ENCODE data around the gene CASR.

CASR gene

DNA sequence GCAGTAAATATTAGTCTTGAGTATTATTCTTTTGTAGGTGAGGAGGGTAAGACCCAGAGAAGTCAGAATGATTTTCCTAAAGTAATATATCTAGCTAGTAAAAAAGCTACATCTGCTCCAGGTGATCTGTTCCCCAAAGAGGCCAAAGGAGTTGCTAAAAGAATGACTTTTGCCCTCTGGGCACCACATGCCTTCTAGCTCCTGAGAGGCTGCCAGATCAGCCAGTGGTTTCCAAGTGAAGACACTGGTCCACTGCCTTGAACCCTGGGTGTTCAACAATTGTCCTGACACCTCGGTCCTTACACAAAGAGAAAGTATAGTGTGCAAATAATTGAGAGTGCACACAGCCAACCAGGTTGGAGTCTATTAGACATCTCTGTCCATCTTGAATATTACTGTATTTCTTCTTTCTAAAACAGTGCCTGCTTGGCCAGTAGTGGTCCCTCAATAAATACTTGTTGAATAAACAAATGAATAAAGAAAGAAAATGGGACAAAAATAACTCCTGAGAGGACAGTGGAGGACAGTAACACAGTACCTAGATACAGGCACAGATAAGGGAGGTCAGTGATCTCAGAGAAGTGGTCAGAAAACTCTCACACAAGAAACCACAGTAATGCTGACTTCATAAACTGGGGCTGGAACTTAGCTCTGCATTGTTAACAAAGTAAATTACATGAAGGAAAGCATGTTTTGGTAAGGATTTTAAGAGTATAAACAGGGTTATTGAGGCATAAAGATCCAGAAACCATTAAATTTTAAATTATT is 85.0 kb downstream of the CASR start:
- ATAC-seq = no peak
- no peak for TF ChIP-seq ZNF8 (CRISPR knock-in tag; IDR thresholded peaks at IDR 0.05)
- TF ChIP-seq, protein P1, sequence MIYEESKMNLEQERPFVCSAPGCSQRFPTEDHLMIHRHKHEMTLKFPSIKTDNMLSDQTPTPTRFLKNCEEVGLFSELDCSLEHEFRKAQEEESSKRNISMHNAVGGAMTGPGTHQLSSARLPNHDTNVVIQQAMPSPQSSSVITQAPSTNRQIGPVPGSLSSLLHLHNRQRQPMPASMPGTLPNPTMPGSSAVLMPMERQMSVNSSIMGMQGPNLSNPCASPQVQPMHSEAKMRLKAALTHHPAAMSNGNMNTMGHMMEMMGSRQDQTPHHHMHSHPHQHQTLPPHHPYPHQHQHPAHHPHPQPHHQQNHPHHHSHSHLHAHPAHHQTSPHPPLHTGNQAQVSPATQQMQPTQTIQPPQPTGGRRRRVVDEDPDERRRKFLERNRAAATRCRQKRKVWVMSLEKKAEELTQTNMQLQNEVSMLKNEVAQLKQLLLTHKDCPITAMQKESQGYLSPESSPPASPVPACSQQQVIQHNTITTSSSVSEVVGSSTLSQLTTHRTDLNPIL (CRISPR knock-in tag; IDR thresholded peaks at IDR 0.05; ENCODE audit: low read depth) = no peak
- no peak for TF ChIP-seq ARNTL (CRISPR knock-in tag; IDR thresholded peaks at IDR 0.05; ENCODE audit: borderline replicate concordance, low read depth)
- TF ChIP-seq RARB (CRISPR knock-in tag; IDR thresholded peaks at IDR 0.05) = no peak
- TF ChIP-seq, protein P2, sequence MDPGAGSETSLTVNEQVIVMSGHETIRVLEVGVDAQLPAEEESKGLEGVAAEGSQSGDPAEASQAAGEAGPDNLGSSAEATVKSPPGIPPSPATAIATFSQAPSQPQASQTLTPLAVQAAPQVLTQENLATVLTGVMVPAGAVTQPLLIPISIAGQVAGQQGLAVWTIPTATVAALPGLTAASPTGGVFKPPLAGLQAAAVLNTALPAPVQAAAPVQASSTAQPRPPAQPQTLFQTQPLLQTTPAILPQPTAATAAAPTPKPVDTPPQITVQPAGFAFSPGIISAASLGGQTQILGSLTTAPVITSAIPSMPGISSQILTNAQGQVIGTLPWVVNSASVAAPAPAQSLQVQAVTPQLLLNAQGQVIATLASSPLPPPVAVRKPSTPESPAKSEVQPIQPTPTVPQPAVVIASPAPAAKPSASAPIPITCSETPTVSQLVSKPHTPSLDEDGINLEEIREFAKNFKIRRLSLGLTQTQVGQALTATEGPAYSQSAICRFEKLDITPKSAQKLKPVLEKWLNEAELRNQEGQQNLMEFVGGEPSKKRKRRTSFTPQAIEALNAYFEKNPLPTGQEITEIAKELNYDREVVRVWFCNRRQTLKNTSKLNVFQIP (CRISPR knock-in tag; IDR thresholded peaks at IDR 0.05; ENCODE audit: borderline replicate concordance, low read depth) = no peak

DNA sequence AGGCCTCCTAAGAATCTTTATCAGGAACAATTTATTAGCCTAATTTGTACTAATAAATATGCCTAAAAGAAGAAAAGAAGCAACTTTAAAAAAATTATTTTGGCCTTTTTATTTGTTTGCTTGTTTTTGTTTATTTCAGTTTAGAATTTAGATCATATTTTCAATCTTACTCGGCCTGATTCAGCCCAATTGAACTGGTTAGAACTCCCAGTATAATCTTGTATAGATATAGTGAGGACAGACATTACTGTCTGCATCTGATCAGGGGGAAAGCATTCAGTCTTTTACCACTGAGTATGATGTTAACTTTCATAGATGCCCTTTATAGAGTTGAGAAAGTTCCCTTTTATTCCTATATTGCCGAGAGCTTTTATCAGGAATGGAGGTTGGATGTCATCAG is 85.6 kb downstream of the CASR start:
- ATAC-seq = no peak
- TF ChIP-seq ZNF70 (CRISPR knock-in tag; IDR thresholded peaks at IDR 0.05) (no peak), CSDC2 (CRISPR knock-in tag; IDR thresholded peaks at IDR 0.05) (no peak), ISL1 (CRISPR knock-in tag; IDR thresholded peaks at IDR 0.05) (no peak), ESRRG (CRISPR knock-in tag; IDR thresholded peaks at IDR 0.05) (no peak), ZFP3 (CRISPR knock-in tag; IDR thresholded peaks at IDR 0.05) (no peak), TCF4 (CRISPR knock-in tag; IDR thresholded peaks at IDR 0.05; ENCODE audit: borderline replicate concordance) (no peak)
- TF ChIP-seq, protein P1 (CRISPR knock-in tag; IDR thresholded peaks at IDR 0.05; ENCODE audit: low read depth) = no peak
- TF ChIP-seq, protein P3, sequence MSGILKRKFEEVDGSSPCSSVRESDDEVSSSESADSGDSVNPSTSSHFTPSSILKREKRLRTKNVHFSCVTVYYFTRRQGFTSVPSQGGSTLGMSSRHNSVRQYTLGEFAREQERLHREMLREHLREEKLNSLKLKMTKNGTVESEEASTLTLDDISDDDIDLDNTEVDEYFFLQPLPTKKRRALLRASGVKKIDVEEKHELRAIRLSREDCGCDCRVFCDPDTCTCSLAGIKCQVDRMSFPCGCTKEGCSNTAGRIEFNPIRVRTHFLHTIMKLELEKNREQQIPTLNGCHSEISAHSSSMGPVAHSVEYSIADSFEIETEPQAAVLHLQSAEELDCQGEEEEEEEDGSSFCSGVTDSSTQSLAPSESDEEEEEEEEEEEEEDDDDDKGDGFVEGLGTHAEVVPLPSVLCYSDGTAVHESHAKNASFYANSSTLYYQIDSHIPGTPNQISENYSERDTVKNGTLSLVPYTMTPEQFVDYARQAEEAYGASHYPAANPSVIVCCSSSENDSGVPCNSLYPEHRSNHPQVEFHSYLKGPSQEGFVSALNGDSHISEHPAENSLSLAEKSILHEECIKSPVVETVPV (CRISPR knock-in tag; IDR thresholded peaks at IDR 0.05) = no peak
- TF ChIP-seq, protein P4, sequence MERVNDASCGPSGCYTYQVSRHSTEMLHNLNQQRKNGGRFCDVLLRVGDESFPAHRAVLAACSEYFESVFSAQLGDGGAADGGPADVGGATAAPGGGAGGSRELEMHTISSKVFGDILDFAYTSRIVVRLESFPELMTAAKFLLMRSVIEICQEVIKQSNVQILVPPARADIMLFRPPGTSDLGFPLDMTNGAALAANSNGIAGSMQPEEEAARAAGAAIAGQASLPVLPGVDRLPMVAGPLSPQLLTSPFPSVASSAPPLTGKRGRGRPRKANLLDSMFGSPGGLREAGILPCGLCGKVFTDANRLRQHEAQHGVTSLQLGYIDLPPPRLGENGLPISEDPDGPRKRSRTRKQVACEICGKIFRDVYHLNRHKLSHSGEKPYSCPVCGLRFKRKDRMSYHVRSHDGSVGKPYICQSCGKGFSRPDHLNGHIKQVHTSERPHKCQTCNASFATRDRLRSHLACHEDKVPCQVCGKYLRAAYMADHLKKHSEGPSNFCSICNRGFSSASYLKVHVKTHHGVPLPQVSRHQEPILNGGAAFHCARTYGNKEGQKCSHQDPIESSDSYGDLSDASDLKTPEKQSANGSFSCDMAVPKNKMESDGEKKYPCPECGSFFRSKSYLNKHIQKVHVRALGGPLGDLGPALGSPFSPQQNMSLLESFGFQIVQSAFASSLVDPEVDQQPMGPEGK (CRISPR knock-in tag; IDR thresholded peaks at IDR 0.05; ENCODE audit: borderline replicate concordance) = no peak

DNA sequence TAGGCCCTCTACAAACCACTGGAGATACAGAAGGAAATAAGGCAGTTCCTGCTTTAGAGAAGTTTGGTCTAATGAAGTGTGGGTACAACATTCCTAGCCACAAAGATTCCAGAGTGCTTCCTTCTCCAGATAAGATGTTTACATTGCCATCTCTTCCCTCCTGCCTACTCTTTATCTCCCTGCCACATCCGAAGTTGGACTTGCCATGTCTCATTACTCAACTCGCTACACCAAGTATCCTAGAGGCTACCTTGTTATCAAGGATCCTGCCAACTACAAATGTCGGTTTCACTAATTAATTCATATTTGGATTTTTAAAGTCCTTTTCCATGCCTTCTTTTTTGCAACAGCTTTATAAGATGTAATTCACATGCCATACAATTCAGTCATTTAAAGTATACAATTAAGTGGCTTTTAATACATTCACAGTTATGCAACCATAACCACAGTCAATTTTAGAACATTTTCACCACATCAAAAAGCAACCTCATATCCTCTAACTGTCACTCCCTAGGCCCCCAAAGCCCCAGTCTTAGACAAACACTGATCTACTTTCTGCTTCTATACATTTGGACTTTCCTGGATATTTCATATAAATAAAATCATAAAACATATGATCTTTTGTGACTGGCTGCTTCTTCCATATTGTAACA is 87.9 kb downstream of the CASR start:
- ATAC-seq = no peak
- TF ChIP-seq ZNF565 (CRISPR knock-in tag; conservative IDR thresholded peaks at IDR 0.05; ENCODE audit: low read depth) (no peak), ZNF70 (CRISPR knock-in tag; IDR thresholded peaks at IDR 0.05) (no peak), TOX (CRISPR knock-in tag; IDR thresholded peaks at IDR 0.05; ENCODE audit: borderline replicate concordance) (no peak)
- TF ChIP-seq, protein P1 (CRISPR knock-in tag; IDR thresholded peaks at IDR 0.05; ENCODE audit: low read depth) = no peak

DNA sequence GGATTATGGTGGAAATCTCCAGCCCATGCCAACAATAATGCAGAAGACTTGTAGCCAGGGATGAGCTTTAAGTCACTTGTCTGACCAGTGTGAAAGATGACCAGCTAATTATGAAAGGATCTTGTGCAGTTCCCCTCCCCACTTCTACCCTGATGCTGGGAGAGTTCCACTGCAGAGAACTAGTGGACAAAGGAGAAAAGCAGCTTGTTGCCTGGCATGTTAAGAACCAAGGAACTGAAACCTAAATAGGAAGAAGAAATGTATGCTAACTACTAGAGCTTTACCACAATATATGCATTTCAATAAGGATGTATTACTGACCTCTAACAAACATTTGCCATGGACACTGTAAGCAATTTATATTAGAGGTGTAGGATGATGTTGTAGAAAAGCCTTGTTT is 89.4 kb downstream of the CASR start:
- no peak for ATAC-seq
- TF ChIP-seq, protein P4 (CRISPR knock-in tag; IDR thresholded peaks at IDR 0.05; ENCODE audit: borderline replicate concordance) = no peak
- TF ChIP-seq, protein P5, sequence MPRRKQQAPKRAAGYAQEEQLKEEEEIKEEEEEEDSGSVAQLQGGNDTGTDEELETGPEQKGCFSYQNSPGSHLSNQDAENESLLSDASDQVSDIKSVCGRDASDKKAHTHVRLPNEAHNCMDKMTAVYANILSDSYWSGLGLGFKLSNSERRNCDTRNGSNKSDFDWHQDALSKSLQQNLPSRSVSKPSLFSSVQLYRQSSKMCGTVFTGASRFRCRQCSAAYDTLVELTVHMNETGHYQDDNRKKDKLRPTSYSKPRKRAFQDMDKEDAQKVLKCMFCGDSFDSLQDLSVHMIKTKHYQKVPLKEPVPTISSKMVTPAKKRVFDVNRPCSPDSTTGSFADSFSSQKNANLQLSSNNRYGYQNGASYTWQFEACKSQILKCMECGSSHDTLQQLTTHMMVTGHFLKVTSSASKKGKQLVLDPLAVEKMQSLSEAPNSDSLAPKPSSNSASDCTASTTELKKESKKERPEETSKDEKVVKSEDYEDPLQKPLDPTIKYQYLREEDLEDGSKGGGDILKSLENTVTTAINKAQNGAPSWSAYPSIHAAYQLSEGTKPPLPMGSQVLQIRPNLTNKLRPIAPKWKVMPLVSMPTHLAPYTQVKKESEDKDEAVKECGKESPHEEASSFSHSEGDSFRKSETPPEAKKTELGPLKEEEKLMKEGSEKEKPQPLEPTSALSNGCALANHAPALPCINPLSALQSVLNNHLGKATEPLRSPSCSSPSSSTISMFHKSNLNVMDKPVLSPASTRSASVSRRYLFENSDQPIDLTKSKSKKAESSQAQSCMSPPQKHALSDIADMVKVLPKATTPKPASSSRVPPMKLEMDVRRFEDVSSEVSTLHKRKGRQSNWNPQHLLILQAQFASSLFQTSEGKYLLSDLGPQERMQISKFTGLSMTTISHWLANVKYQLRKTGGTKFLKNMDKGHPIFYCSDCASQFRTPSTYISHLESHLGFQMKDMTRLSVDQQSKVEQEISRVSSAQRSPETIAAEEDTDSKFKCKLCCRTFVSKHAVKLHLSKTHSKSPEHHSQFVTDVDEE (CRISPR knock-in tag; IDR thresholded peaks at IDR 0.05) = no peak
- TF ChIP-seq ARNTL (CRISPR knock-in tag; IDR thresholded peaks at IDR 0.05; ENCODE audit: borderline replicate concordance, low read depth) (no peak), BACH2 (CRISPR knock-in tag; IDR thresholded peaks at IDR 0.05; ENCODE audit: borderline replicate concordance) (no peak), ZC3H10 (CRISPR knock-in tag; IDR thresholded peaks at IDR 0.05) (no peak), SNAI2 (CRISPR knock-in tag; IDR thresholded peaks at IDR 0.05) (no peak), ESRRG (CRISPR knock-in tag; IDR thresholded peaks at IDR 0.05) (no peak)
